ENCODE results near the gene SLC23A2. TPM values are rescaled to one million over a fixed set of nuclear protein-coding genes. Genes with fewer than 3 reads are reported as not detected.

The SLC23A2 gene
- total RNA-seq, 2 experiments from 2014 or later, result 14.3 to 25.7 TPM

DNA sequence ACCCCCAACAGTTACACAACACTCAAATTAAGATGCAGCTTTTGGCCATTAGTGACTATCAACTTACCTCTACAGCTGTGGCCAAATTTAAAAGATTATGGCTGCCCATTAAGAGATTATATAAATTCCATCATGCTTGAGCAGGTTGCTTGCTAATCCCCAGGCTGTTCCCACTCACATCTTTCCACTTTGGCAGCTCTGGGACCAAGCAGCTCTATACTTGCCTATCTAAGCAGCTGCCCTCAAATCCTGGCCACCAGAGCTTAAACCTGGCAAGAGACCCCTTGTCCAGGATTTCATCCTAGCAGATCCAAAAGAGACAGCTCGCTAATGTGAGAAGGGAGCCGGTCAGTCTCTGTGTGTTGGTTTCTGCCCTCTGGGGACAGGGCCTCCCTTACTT lies 127.9 kb downstream of the SLC23A2 start:
- Histone ChIP-seq H3K9me2 (ENCODE audit: insufficient read depth, low read length) (no peaks in the 10 kb centered on the region), H4K20me1 (ENCODE audit: insufficient read depth, low read length) (no peaks in the 10 kb centered on the region), H3K27ac (ENCODE audit: low read depth, low read length, poor library complexity, severe bottlenecking) (no peak overlapping the region), H2AFZ (ENCODE audit: low read length) (no peak overlapping the region), H3K36me3 (ENCODE audit: insufficient read depth, low read length) (peaks cover 22% of the 10 kb centered on the region; the same call in 1 of the 2 replicates), H3K4me3 (ENCODE audit: low read depth, low read length, poor library complexity, severe bottlenecking) (no peak overlapping the region), H3K79me2 (ENCODE audit: insufficient read depth, low read depth, low read length) (no peaks in the 10 kb centered on the region), H3K4me2 (ENCODE audit: low read length) (no peak overlapping the region), H3K9me3 (ENCODE audit: low read length) (no peaks in the 10 kb centered on the region), H3K4me1 (ENCODE audit: insufficient read depth, low read length, poor library complexity, severe bottlenecking) (peaks cover 16% of the 10 kb centered on the region)
- ChIA-PET CTCF (ENCODE audit: unreplicated experiment) (no interaction called here), POLR2A (interaction anchor here (0.6 to 0.9 kb wide), 2 partner anchors 14 to 1896 kb away, joined by 3 read pairs; no protein-coding TSS in a partner anchor)
- BruUV-seq (replicated peaks), result no TSS peak
- TF ChIP-seq EZH2phosphoT487 (IDR thresholded peaks at IDR 0.05; ENCODE audit: borderline replicate concordance, low read depth, low read length), result no peak
- TF ChIP-seq, protein P1, sequence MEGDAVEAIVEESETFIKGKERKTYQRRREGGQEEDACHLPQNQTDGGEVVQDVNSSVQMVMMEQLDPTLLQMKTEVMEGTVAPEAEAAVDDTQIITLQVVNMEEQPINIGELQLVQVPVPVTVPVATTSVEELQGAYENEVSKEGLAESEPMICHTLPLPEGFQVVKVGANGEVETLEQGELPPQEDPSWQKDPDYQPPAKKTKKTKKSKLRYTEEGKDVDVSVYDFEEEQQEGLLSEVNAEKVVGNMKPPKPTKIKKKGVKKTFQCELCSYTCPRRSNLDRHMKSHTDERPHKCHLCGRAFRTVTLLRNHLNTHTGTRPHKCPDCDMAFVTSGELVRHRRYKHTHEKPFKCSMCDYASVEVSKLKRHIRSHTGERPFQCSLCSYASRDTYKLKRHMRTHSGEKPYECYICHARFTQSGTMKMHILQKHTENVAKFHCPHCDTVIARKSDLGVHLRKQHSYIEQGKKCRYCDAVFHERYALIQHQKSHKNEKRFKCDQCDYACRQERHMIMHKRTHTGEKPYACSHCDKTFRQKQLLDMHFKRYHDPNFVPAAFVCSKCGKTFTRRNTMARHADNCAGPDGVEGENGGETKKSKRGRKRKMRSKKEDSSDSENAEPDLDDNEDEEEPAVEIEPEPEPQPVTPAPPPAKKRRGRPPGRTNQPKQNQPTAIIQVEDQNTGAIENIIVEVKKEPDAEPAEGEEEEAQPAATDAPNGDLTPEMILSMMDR (conservative IDR thresholded peaks at IDR 0.05; ENCODE audit: low read length), result no peak
- no peak for DNase-seq (ENCODE audit: low spot score)
- intact Hi-C loops (cut with micrococcal nuclease; ENCODE audit: unreplicated experiment), result no loop called here

DNA sequence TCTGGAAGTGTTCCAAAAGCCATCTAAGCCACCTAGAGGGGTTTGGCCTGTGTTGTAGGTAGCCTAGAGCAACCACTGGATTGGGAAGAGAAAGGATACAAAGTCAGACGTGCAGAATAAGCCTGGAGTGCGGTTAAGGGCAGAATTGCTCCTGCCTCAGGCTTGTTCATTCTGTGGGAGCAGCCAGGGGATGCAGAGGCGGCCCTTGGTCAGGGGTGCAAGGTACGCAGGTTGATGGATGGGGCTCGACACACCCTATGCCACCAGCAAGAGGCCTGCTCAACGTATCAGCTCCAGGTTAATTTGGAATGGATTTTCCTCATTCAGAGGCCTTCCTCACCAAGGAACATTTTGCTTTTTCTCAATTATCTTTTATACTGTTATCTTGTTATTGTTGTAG lies 129.8 kb downstream of the SLC23A2 start:
- no peak overlapping the region for H3K27ac ChIP-seq (ENCODE audit: low read depth, low read length, poor library complexity, severe bottlenecking)
- CTCF ChIA-PET (ENCODE audit: unreplicated experiment), result no interaction called here
- no peak overlapping the region for H3K4me2 ChIP-seq (ENCODE audit: low read length)
- H3K9me3 ChIP-seq (ENCODE audit: low read length), result no peaks in the 10 kb centered on the region
- no peak overlapping the region for H2AFZ ChIP-seq (ENCODE audit: low read length)
- H3K79me2 ChIP-seq (ENCODE audit: insufficient read depth, low read depth, low read length), result no peaks in the 10 kb centered on the region
- TF ChIP-seq, protein P1 (conservative IDR thresholded peaks at IDR 0.05; ENCODE audit: low read length), result no peak
- TF ChIP-seq EZH2phosphoT487 (IDR thresholded peaks at IDR 0.05; ENCODE audit: borderline replicate concordance, low read depth, low read length), result no peak
- no peaks in the 10 kb centered on the region for H3K9me2 ChIP-seq (ENCODE audit: insufficient read depth, low read length)
- intact Hi-C loops (cut with micrococcal nuclease; ENCODE audit: unreplicated experiment), result no loop called here
- H3K4me1 ChIP-seq (ENCODE audit: insufficient read depth, low read length, poor library complexity, severe bottlenecking), result peaks cover 13% of the 10 kb centered on the region
- H3K36me3 ChIP-seq (ENCODE audit: insufficient read depth, low read length), result peaks cover 29% of the 10 kb centered on the region
- POLR2A ChIA-PET, result no interaction called here
- H3K4me3 ChIP-seq (ENCODE audit: low read depth, low read length, poor library complexity, severe bottlenecking), result no peak overlapping the region
- H4K20me1 ChIP-seq (ENCODE audit: insufficient read depth, low read length), result no peaks in the 10 kb centered on the region
- no TSS peak for BruUV-seq (replicated peaks)
- DNase-seq (ENCODE audit: low spot score), result no peak

- no TSS peak for BruUV-seq (replicated peaks)
- peaks cover 34% of the 10 kb centered on the region for H3K36me3 ChIP-seq (ENCODE audit: insufficient read depth, low read length)
- no peak overlapping the region for H2AFZ ChIP-seq (ENCODE audit: low read length)
- ChIA-PET POLR2A (no interaction called here), CTCF (ENCODE audit: unreplicated experiment) (no interaction called here)
- no peaks in the 10 kb centered on the region for H3K9me2 ChIP-seq (ENCODE audit: insufficient read depth, low read length)
- no peaks in the 10 kb centered on the region for H3K79me2 ChIP-seq (ENCODE audit: insufficient read depth, low read depth, low read length)
- intact Hi-C loops (cut with micrococcal nuclease; ENCODE audit: unreplicated experiment), result no loop called here
- H3K4me1 ChIP-seq (ENCODE audit: insufficient read depth, low read length, poor library complexity, severe bottlenecking), result peaks cover 7% of the 10 kb centered on the region
- no peak overlapping the region for H3K4me2 ChIP-seq (ENCODE audit: low read length)
- DNase-seq (ENCODE audit: low spot score), result no peak
- H3K4me3 ChIP-seq (ENCODE audit: low read depth, low read length, poor library complexity, severe bottlenecking), result no peak overlapping the region
- H3K27ac ChIP-seq (ENCODE audit: low read depth, low read length, poor library complexity, severe bottlenecking), result no peak overlapping the region
- H4K20me1 ChIP-seq (ENCODE audit: insufficient read depth, low read length), result no peaks in the 10 kb centered on the region
- TF ChIP-seq, protein P1 (conservative IDR thresholded peaks at IDR 0.05; ENCODE audit: low read length), result no peak
- no peak for TF ChIP-seq EZH2phosphoT487 (IDR thresholded peaks at IDR 0.05; ENCODE audit: borderline replicate concordance, low read depth, low read length)
- H3K9me3 ChIP-seq (ENCODE audit: low read length), result no peaks in the 10 kb centered on the region
Observed at GRCh38 chr20:4870906-4871305, 130.4 kb downstream of the SLC23A2 start.
